A673 (cell line): ENCODE measurements around the gene RPN1. TPM values are rescaled to one million over a fixed set of nuclear protein-coding genes. Genes with fewer than 3 reads are reported as not detected.
"Not testable (repeated sequence)": the region's sequence is repeated elsewhere in the genome, so short reads cannot be mapped to it uniquely, and the experiment has no call there.

Experiments used
- BruUV-seq: library from RNA; stranded (reverse); fragments of 400-500 nt; replicated peaks from 2 replicates; lab custom pipeline; 2021; lab: Mats Ljungman, UMichigan
- CTCF ChIA-PET: fragments of 300-600 bp; sonication (Branson Sonifier 250); formaldehyde crosslinking; loops from one replicate; lab custom pipeline; 2022; ENCODE audit warnings: antibody characterized with exemption; lab: Charles Lee
- POLR2A ChIA-PET: fragments of 300-600 bp; sonication (Branson Sonifier 250); formaldehyde crosslinking; loops from one replicate; lab custom pipeline; 2022; ENCODE audit warnings: antibody characterized with exemption; ENCODE audit not compliant: low non-redundant PET; lab: Charles Lee
- DNase-seq: peaks from one replicate; pipeline ENCODE4 v3.0.0-alpha.2; 2015; ENCODE audit warnings: low spot score
- H3K27ac ChIP-seq: fragments of 200-600 bp; sonication (generic); 2 replicates; pipeline ENCODE4 v1.5.1; 2016; ENCODE audit warnings: mixed run types, low read depth, mild to moderate bottlenecking, mixed read lengths, antibody characterized with exemption, low read length; ENCODE audit not compliant: poor library complexity, severe bottlenecking
- H3K27me3 ChIP-seq: fragments of 200-600 bp; sonication (generic); replicated peaks from 2 replicates; pipeline ENCODE4 v1.6.1; 2017; ENCODE audit warnings: mixed run types, low read depth, mild to moderate bottlenecking, mixed read lengths, antibody characterized with exemption, low read length; ENCODE audit not compliant: insufficient read depth, poor library complexity
- H3K36me3 ChIP-seq: fragments of 200-600 bp; sonication (generic); 2 replicates; pipeline ENCODE4 v1.6.1; 2016; ENCODE audit warnings: mixed run types, mild to moderate bottlenecking, mixed read lengths, antibody characterized with exemption, low read length; ENCODE audit not compliant: insufficient read depth, poor library complexity, severe bottlenecking
- H3K4me1 ChIP-seq: fragments of 200-600 bp; sonication (generic); 2 replicates; pipeline ENCODE4 v1.6.1; 2017; ENCODE audit warnings: mixed run types, mild to moderate bottlenecking, mixed read lengths, antibody characterized with exemption, low read length; ENCODE audit not compliant: insufficient read depth, poor library complexity, severe bottlenecking
- H3K4me3 ChIP-seq: fragments of 200-600 bp; sonication (generic); 2 replicates; pipeline ENCODE4 v1.5.1; 2016; ENCODE audit warnings: low read depth, mixed run types, mild to moderate bottlenecking, mixed read lengths, low read length; ENCODE audit not compliant: poor library complexity, severe bottlenecking
- H3K9me3 ChIP-seq: fragments of 200-600 bp; sonication (generic); 2 replicates; pipeline ENCODE4 v1.6.1; 2016; ENCODE audit warnings: mixed run types, low read depth, mild to moderate bottlenecking, mixed read lengths, antibody characterized with exemption, low read length; ENCODE audit not compliant: poor library complexity, severe bottlenecking
- EZH2 ChIP-seq: fragments of 200-600 bp; sonication (generic); IDR thresholded peaks from 2 replicates; pipeline ENCODE4 v1.6.1; 2017; ENCODE audit warnings: borderline replicate concordance, low read depth, mild to moderate bottlenecking, mixed read lengths, antibody characterized with exemption, low read length; ENCODE audit not compliant: poor library complexity, severe bottlenecking
- intact Hi-C: fragments of 100-400 bp; cut with micrococcal nuclease; formaldehyde crosslinking; loops from one replicate; pipeline ENCODE4 v1.10.0; 2022; ENCODE audit not compliant: unreplicated experiment
- total RNA-seq: library from RNA; stranded (reverse); gene quantifications from 2 replicates; pipeline ENCODE4 v1.2.3, GENCODE V29; 2021
- TF ChIP-seq, protein P1 (sequence below): fragments of 300-800, 200-600 bp; sonication (generic); conservative IDR thresholded peaks from 2 replicates; pipeline ENCODE4 v1.5.1; 2017; ENCODE audit warnings: low read depth, mild to moderate bottlenecking, antibody characterized with exemption, low read length, moderate library complexity, mixed read lengths

Gene RPN1
- total RNA-seq, 1 experiment from 2014 or later = 254 TPM

DNA sequence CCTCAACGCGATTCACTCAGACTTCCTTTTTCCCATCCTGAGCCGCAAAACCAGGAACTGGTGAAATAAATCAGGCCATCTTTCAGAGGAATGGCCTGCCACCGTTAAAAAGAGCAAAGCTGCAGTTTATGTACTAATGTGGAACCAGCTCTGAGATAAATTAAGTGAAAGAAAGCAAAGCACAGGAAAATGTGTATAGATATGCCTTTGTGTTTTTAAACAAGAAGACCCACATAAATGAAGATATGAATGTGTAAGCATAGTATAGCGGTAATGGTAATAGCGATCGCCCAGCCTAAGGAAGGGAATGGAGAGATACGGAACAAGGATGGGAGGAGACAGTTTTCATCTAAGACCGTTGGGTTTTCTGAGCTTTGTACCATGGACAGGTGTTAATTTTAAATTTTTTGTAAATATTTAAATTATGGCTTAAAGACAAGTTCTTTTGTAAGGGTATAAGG lies 30.8 kb upstream of the RPN1 start:
- Histone ChIP-seq H3K4me3 (peak overlapping the region; percentile 47), H3K4me1 (peaks cover 4% of the 10 kb centered on the region), H3K9me3 (no peaks in the 10 kb centered on the region), H3K27me3 (no peaks in the 10 kb centered on the region), H3K27ac (peak overlapping the region; percentile 87), H3K36me3 (no peaks in the 10 kb centered on the region)
- POLR2A ChIA-PET = no interaction called here
- TSS peak; percentile 86 for BruUV-seq
- CTCF ChIA-PET = interaction anchor here (2.1 kb wide), 1 partner anchor 114 kb away, joined by 18 read pairs; no protein-coding TSS in a partner anchor
- intact Hi-C loops = loop anchor here (2.0 to 5.0 kb wide), 2 partner anchors 113 to 126 kb away; no protein-coding TSS in a partner anchor
- no peak for DNase-seq
- TF ChIP-seq, protein P1, sequence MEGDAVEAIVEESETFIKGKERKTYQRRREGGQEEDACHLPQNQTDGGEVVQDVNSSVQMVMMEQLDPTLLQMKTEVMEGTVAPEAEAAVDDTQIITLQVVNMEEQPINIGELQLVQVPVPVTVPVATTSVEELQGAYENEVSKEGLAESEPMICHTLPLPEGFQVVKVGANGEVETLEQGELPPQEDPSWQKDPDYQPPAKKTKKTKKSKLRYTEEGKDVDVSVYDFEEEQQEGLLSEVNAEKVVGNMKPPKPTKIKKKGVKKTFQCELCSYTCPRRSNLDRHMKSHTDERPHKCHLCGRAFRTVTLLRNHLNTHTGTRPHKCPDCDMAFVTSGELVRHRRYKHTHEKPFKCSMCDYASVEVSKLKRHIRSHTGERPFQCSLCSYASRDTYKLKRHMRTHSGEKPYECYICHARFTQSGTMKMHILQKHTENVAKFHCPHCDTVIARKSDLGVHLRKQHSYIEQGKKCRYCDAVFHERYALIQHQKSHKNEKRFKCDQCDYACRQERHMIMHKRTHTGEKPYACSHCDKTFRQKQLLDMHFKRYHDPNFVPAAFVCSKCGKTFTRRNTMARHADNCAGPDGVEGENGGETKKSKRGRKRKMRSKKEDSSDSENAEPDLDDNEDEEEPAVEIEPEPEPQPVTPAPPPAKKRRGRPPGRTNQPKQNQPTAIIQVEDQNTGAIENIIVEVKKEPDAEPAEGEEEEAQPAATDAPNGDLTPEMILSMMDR = no peak
- TF ChIP-seq EZH2 = no peak

DNA sequence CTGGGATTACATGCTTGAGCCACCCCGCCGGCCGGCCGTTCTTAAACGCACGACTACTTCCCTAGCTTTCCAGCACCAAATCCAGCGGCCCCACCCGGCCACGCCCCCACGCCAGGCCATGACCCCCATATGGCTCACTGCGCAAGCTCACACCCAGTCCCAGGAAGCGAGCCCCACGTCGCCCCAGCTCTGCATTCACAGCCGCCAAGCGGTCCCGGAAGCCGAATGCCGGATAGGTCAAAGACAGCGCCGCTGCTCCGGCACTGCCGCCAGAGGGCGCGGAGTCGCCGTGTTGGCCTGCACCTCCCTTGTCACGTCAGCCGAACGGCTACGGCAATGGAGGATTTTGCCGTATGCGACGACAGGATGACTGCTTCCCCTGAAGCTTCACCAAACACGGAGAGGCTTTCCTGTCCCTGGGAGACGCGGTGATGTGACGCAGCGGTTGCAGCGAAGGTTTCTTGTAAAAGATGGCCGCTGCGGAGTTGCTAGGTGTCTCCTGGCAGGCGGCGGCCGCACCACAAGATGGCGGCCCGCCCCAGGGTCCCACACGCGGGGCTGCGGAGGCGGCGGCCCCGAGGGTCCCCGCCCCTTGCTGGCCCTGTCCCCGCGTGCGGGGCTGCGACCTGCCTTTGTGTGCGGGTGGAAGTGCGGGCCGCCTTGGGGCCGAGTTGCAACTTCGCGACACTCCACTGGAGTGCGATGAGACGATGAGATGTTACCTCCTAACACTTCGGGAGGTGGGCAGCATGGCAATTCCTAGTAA lies 30.2 kb upstream of the RPN1 start:
- H3K9me3 ChIP-seq = no peaks in the 10 kb centered on the region
- ChIA-PET POLR2A (no interaction called here), CTCF (interaction anchor here (0.6 to 2.1 kb wide), 9 partner anchors 9 to 202 kb away, joined by 3 to 18 read pairs (median 4); partner anchors contain the start of gene ACAD9)
- no peaks in the 10 kb centered on the region for H3K27me3 ChIP-seq
- peak overlapping the region; percentile 47 for H3K4me3 ChIP-seq
- TF ChIP-seq EZH2 = no peak
- TF ChIP-seq, protein P1 = peak; percentile 99
- DNase-seq = peak; percentile 95
- H3K27ac ChIP-seq = peak overlapping the region; percentile 87
- no peaks in the 10 kb centered on the region for H3K36me3 ChIP-seq
- BruUV-seq = no TSS peak
- intact Hi-C loops = loop anchor here (2.0 to 5.0 kb wide), 2 partner anchors 114 to 127 kb away; no protein-coding TSS in a partner anchor
- H3K4me1 ChIP-seq = peaks cover 4% of the 10 kb centered on the region

DNA sequence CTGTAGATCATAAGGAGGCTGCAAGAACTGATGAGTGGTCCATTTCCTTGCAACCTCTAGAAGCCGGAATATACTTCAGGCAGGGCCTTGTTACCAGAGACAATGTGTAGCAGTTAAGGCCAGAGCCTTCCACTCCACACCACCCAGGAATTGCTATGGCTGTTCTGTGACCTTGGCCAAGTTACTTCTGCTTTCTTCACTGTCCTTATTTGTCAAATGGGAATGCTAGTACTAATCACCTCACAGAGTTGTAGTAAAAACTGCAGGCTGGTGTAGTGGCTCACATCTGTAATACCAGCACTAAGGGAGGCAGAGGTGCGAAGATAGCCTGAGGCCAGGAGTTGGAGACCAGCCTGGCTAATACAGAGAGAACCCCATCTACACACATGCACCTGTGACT lies 28.7 kb upstream of the RPN1 start:
- ChIA-PET CTCF (no interaction called here), POLR2A (no interaction called here)
- Histone ChIP-seq H3K27me3 (no peaks in the 10 kb centered on the region), H3K27ac (no peak overlapping the region), H3K9me3 (no peaks in the 10 kb centered on the region), H3K36me3 (no peaks in the 10 kb centered on the region), H3K4me3 (no peak overlapping the region), H3K4me1 (peaks cover 4% of the 10 kb centered on the region)
- TF ChIP-seq, protein P1 = no peak
- no peak for TF ChIP-seq EZH2
- intact Hi-C loops = no loop called here
- BruUV-seq = no TSS peak
- DNase-seq = no peak

DNA sequence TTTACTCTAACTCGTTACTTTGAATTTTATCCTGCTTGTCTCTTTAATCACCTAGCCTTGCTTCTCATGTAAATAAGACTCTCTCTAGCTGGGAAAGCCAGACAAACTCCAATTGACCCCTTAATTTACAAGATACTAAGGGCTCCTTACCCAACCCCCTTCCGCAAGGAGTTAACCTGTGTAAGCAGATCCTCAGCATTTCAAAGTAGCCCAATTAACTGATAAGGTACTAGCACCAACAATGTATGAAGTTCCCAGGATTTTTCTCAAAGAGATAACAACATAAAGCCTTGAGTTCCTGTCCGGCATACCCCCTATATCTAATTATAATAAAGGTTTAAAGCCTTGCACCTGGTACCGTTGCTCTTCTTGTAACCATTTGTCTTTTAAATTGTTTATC lies 25.2 kb upstream of the RPN1 start:
- H3K9me3 ChIP-seq, H3K27me3 ChIP-seq, H3K4me1 ChIP-seq, H3K27ac ChIP-seq, BruUV-seq, H3K4me3 ChIP-seq, DNase-seq, intact Hi-C loops, H3K36me3 ChIP-seq, CTCF ChIA-PET, POLR2A ChIA-PET: not testable (repeated sequence)
